ENCODE measurements around the gene SIPA1L3. TPM values are rescaled to one million over a fixed set of nuclear protein-coding genes. Genes with fewer than 3 reads are reported as not detected.
"Not testable (repeated sequence)": the region's sequence is repeated elsewhere in the genome, so short reads cannot be mapped to it uniquely, and the experiment has no call there.

SIPA1L3 gene
- total RNA-seq, 2 experiments from 2014 or later: 15.5 to 17.7 TPM

GRCh38 chr19:38068826-38069225, 161.8 kb downstream of the SIPA1L3 start:
- no peaks in the 10 kb centered on the region for H3K4me1 ChIP-seq (ENCODE audit: insufficient read depth, low read length)
- POLR2A ChIA-PET: no interaction called here
- H3K27me3 ChIP-seq (ENCODE audit: control insufficient read depth in 1 of 2, insufficient read depth in 2 of 2, low read length in 2 of 2): no peaks in the 10 kb centered on the region
- H3K36me3 ChIP-seq (ENCODE audit: insufficient read depth, low read length): peaks cover 7% of the 10 kb centered on the region
- intact Hi-C loops (cut with DNase I, micrococcal nuclease): no loop called here
- H3K27ac Mint-ChIP-seq: no peak overlapping the region
- peaks cover 6% of the 10 kb centered on the region for H3K36me3 Mint-ChIP-seq (ENCODE audit: low read depth)
- no peaks in the 10 kb centered on the region for H3K9me3 Mint-ChIP-seq
- no peak overlapping the region for H3K4me3 Mint-ChIP-seq
- CTCF ChIA-PET: interaction anchor here (1.2 kb wide), 1 partner anchor 20 kb away, joined by 3 read pairs; no protein-coding TSS in a partner anchor
- DNase-seq (no peak), ATAC-seq (ENCODE audit: poor library complexity) (no peak)
- H3K27ac ChIP-seq (ENCODE audit: low read depth in 1 of 2, low read length in 2 of 2): no peak overlapping the region
- H3K27me3 Mint-ChIP-seq: no peaks in the 10 kb centered on the region
- no peaks in the 10 kb centered on the region for H3K4me1 Mint-ChIP-seq (ENCODE audit: low read depth)
- H3K9me3 ChIP-seq (ENCODE audit: control insufficient read depth in 1 of 2, insufficient read depth in 1 of 2, low read length in 2 of 2): no peaks in the 10 kb centered on the region
- no peak for TF ChIP-seq CTCF (IDR thresholded peaks at IDR 0.05)
- H3K4me3 ChIP-seq (ENCODE audit: low read length): no peak overlapping the region

- CTCF ChIA-PET: no interaction called here
- H3K36me3 Mint-ChIP-seq (ENCODE audit: low read depth): peaks cover 6% of the 10 kb centered on the region
Observed at GRCh38 chr19:38070573-38070972, 163.6 kb downstream of the SIPA1L3 start.

GRCh38 chr19:38071054-38071453, 164.0 kb downstream of the SIPA1L3 start:
- H3K4me3 Mint-ChIP-seq; H3K9me3 ChIP-seq (ENCODE audit: control insufficient read depth in 1 of 2, insufficient read depth in 1 of 2, low read length in 2 of 2); H3K4me1 Mint-ChIP-seq (ENCODE audit: low read depth); CTCF ChIA-PET; DNase-seq; H3K36me3 Mint-ChIP-seq (ENCODE audit: low read depth); ATAC-seq (ENCODE audit: poor library complexity); H3K27me3 ChIP-seq (ENCODE audit: control insufficient read depth in 1 of 2, insufficient read depth in 2 of 2, low read length in 2 of 2); H3K4me1 ChIP-seq (ENCODE audit: insufficient read depth, low read length); H3K27me3 Mint-ChIP-seq; H3K27ac ChIP-seq (ENCODE audit: low read depth in 1 of 2, low read length in 2 of 2); POLR2A ChIA-PET; intact Hi-C loops (cut with DNase I, micrococcal nuclease); H3K4me3 ChIP-seq (ENCODE audit: low read length); H3K36me3 ChIP-seq (ENCODE audit: insufficient read depth, low read length); H3K27ac Mint-ChIP-seq; H3K9me3 Mint-ChIP-seq: not testable (repeated sequence)

More at GRCh38 chr19:38070573-38070972, 163.6 kb downstream of the SIPA1L3 start:
- Mint-ChIP-seq H3K4me3 (no peak overlapping the region), H3K4me1 (ENCODE audit: low read depth) (no peaks in the 10 kb centered on the region), H3K27me3 (no peaks in the 10 kb centered on the region), H3K9me3 (no peaks in the 10 kb centered on the region), H3K27ac (no peak overlapping the region)
- Histone ChIP-seq H3K27me3 (ENCODE audit: control insufficient read depth in 1 of 2, insufficient read depth in 2 of 2, low read length in 2 of 2) (no peaks in the 10 kb centered on the region), H3K4me1 (ENCODE audit: insufficient read depth, low read length) (no peaks in the 10 kb centered on the region), H3K4me3 (ENCODE audit: low read length) (no peak overlapping the region), H3K27ac (ENCODE audit: low read depth in 1 of 2, low read length in 2 of 2) (no peak overlapping the region), H3K9me3 (ENCODE audit: control insufficient read depth in 1 of 2, insufficient read depth in 1 of 2, low read length in 2 of 2) (peaks cover 0 to 3% of the 10 kb centered on the region in 2 experiments), H3K36me3 (ENCODE audit: insufficient read depth, low read length) (peaks cover 7% of the 10 kb centered on the region)
- DNase-seq (no peak), ATAC-seq (ENCODE audit: poor library complexity) (no peak)
- TF ChIP-seq CTCF (IDR thresholded peaks at IDR 0.05): no peak
- intact Hi-C loops (cut with DNase I, micrococcal nuclease): no loop called here
- POLR2A ChIA-PET: no interaction called here

GRCh38 chr19:38071647-38072046, 164.6 kb downstream of the SIPA1L3 start:
- H3K4me3 Mint-ChIP-seq: no peak overlapping the region
- ATAC-seq (ENCODE audit: poor library complexity): no peak
- Histone ChIP-seq H3K9me3 (ENCODE audit: control insufficient read depth in 1 of 2, insufficient read depth in 1 of 2, low read length in 2 of 2) (peaks cover 0 to 7% of the 10 kb centered on the region in 2 experiments), H3K27me3 (ENCODE audit: control insufficient read depth in 1 of 2, insufficient read depth in 2 of 2, low read length in 2 of 2) (no peaks in the 10 kb centered on the region), H3K36me3 (ENCODE audit: insufficient read depth, low read length) (peaks cover 7% of the 10 kb centered on the region), H3K4me3 (ENCODE audit: low read length) (no peak overlapping the region), H3K4me1 (ENCODE audit: insufficient read depth, low read length) (no peaks in the 10 kb centered on the region), H3K27ac (ENCODE audit: low read depth in 1 of 2, low read length in 2 of 2) (no peak overlapping the region)
- no peak for DNase-seq
- no peaks in the 10 kb centered on the region for H3K4me1 Mint-ChIP-seq (ENCODE audit: low read depth)
- CTCF ChIA-PET: no interaction called here
- H3K27ac Mint-ChIP-seq: no peak overlapping the region
- no peak for TF ChIP-seq CTCF (IDR thresholded peaks at IDR 0.05)
- H3K36me3 Mint-ChIP-seq (ENCODE audit: low read depth): peaks cover 12% of the 10 kb centered on the region
- H3K9me3 Mint-ChIP-seq: no peaks in the 10 kb centered on the region
- no peaks in the 10 kb centered on the region for H3K27me3 Mint-ChIP-seq
- POLR2A ChIA-PET: no interaction called here
- intact Hi-C loops (cut with DNase I, micrococcal nuclease): no loop called here
